ENCODE measurements around the gene MMP2. TPM values are rescaled to one million over a fixed set of nuclear protein-coding genes. Genes with fewer than 3 reads are reported as not detected.

Gene MMP2
- total RNA-seq: 5.4 TPM

DNA sequence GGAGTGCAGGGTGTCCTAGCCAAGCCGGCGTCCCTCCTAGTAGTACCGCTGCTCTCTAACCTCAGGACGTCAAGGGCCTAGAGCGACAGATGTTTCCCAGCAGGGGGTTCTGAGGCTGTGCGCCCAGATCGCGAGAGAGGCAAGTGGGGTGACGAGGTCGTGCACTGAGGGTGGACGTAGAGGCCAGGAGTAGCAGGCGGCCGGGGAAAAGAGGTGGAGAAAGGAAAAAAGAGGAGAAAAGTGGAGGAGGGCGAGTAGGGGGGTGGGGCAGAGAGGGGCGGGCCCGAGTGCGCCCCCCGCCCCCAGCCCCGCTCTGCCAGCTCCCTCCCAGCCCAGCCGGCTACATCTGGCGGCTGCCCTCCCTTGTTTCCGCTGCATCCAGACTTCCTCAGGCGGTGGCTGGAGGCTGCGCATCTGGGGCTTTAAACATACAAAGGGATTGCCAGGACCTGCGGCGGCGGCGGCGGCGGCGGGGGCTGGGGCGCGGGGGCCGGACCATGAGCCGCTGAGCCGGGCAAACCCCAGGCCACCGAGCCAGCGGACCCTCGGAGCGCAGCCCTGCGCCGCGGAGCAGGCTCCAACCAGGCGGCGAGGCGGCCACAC lies at the start of gene MMP2:
Gene MMP2 (plus strand): TSS at position 372 of the 603 bp plus-strand sequence. CDS start 282 bp downstream, outside the sequence.
- DNase-seq (ENCODE audit: low spot score): no peak
- peak; percentile 46 for ATAC-seq

GRCh38 chr16:55433030-55433429 lies 46.0 kb upstream of the MMP2 start:
- no peak for ATAC-seq

GRCh38 chr16:55433535-55433934 lies 45.5 kb upstream of the MMP2 start:
- ATAC-seq: no peak
- DNase-seq (ENCODE audit: low spot score): no peak

More at GRCh38 chr16:55433030-55433429, 46.0 kb upstream of the MMP2 start:
- no peak for DNase-seq (ENCODE audit: low spot score)

DNA sequence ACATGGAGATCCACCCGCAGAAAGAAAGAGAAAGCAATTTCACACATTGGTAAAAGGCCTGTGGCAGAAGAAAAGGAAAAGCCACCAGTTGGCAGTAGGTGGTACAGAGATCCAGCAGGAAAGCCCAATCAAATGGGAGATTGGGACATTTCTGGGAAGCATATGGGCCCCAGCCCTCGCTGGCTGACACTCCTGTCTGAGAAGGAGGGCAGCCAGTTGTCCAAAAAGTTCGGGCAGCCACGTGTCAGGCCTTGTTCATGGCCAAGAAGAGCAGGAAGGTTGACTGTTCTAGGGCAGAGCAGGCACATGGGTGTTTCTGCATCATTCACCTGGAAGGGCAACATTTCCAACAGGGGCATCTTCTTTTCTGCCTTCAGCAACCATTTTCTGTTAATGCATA lies 45.0 kb upstream of the MMP2 start:
- DNase-seq (ENCODE audit: low spot score): no peak
- ATAC-seq: no peak

DNA sequence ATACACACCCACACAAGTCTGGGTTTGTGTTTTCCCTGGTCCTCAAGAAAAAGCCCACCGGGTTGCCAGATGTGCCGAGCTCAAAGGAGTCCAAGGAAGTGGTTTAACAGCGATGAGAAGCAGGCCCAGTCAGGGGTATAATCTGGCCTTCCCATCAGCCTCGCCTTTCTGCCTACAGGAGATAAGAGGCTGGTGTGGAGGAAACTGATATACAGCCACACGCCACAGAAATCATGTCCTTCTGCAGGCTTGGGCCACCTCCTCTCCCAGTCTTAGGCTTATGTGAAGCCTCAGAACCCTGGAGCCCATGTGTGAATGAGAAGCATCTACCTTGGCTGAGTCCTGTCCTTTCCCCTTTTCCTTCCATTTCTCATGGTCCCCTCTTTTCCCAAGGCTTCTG lies 43.6 kb upstream of the MMP2 start:
- DNase-seq (ENCODE audit: low spot score): no peak
- no peak for ATAC-seq

GRCh38 chr16:55436587-55436986 lies 42.4 kb upstream of the MMP2 start:
- DNase-seq (ENCODE audit: low spot score): no peak
- ATAC-seq: no peak

GRCh38 chr16:55437625-55438024 lies 41.4 kb upstream of the MMP2 start:
- no peak for ATAC-seq
- DNase-seq (ENCODE audit: low spot score): no peak

DNA sequence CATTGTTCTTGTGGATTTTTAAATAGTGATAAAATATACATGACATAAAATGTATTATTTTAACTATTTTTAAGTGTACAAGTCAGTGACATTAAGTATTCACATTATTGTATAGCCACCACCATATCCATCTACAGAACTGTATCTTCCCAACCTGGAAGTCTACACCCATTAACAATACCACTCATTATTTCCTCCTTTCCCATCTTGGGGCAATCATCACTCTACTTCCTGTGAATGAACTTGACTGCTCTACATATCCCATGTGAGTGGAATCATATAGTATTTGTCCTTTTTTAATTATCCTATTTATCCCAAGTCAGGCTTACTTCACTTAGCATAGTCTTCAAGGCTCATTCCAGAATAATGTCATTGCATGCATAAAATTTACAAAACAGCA lies 40.7 kb upstream of the MMP2 start:
- DNase-seq (ENCODE audit: low spot score) (no peak), ATAC-seq (no peak)

DNA sequence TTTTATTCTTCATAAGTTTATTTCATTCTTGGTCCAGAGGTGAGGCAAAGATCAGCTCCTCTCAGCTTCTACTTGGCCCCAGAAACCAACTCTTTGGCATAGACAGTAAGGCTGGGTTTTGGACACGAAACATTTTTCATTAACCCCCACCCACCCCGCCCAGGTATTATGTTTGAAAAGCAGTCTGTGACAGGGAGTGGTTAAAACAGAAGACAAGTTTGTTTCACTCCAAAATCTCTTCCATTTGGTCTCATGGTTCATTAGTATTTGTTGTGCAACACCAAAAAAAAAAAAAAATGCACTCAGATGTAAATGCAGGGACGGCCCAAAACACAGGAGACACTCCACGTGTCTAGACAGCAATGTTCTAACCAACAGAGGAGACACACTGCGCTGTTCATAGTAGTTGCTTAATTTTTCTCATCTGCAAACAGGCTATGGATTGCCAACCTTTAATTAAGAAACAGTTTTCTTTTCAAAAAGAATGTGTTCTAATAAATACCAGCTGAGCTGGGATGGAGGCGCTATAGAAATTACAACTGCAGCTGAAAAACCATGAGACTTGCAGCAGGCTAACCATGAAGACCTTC lies 39.8 kb upstream of the MMP2 start:
- ATAC-seq (no peak), DNase-seq (ENCODE audit: low spot score) (no peak)

DNA sequence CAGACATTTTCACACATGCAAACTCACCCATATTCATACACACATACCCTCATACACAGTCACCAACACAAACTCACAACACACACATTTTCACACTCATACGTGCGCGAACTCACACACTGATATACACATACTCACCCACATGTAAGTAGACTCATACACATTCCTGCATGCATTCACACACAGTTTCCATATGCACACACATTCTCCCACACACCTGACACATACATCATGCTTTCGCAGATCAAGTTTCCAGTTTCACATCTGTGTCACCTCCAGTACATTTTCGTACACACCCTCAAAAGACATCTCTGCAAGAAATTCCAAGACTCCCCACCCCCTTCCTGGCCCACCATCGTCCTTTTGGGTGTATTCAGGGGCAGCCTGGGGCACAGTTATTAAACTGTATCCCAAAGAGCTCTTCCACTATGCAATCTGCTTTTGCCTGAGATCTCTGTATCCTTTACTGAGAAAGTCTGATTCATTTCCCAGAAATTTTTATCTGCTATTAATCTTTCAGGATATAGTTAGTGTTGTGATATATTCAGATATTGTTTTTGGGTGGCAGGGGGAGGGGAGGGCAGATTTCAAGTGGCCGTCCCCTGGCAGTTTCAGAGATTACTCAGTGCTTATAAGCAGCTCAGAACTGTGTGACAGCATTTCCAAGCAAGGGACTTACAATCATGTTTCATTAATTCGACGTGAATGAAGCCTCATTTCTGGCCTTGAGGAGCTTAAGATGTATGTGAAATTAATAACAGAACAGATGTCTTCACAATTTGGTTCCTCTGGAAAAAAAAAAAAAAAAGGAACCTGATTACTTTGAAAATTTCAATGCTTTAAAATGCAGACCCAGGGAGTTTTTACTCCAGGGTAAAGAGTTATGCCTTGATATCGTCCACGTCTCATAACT lies 35.3 kb upstream of the MMP2 start:
- no peak for ATAC-seq
- no peak for DNase-seq (ENCODE audit: low spot score)

- DNase-seq (ENCODE audit: low spot score) (no peak), ATAC-seq (peak; percentile 60)
These were observed 34.1 kb upstream of the MMP2 start for GRCh38 chr16:55444754-55445485.

DNA sequence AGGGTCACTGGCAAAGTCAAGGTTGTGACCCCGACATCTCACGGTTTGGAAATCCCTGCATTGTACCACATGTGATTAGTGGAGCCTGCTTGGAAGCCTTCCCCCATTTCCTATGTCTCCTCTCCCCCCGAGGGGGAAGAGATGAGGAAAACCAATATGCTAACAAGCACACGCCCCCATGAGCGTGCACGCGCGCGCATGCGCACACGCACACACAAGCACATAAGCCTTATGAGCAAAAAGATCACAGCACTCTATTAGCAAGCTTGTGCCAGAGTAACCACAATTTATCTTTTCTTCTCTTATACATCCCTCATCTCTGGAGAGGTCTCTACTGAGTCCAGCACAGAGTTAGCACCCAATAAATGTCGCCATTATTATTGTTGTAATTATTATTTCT lies 31.8 kb upstream of the MMP2 start:
- no peak for ATAC-seq
- no peak for DNase-seq (ENCODE audit: low spot score)

GRCh38 chr16:55452996-55453395 lies 26.0 kb upstream of the MMP2 start:
- DNase-seq (ENCODE audit: low spot score): no peak

DNA sequence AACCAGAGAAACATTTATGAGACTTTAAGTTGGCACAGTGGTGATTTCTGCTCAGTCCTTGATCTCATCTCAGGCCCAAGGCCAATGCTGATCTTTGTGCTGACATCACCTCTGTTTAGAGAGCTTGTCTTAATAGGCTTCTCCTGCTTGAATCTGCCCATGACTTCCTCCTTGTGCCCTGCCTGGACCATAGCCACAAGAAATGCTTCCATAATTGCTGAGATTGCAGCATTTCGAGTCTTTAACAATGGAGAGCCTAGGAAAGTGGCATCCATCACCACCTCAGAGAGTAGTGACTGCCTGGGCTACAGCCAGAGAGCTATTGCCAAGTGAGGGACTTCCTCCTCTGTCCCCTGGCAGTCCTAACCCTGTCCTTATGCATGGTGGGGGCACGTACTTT lies 25.1 kb upstream of the MMP2 start:
- no peak for ATAC-seq
- no peak for DNase-seq (ENCODE audit: low spot score)

More at GRCh38 chr16:55452996-55453395, 26.0 kb upstream of the MMP2 start:
- no peak for ATAC-seq

DNA sequence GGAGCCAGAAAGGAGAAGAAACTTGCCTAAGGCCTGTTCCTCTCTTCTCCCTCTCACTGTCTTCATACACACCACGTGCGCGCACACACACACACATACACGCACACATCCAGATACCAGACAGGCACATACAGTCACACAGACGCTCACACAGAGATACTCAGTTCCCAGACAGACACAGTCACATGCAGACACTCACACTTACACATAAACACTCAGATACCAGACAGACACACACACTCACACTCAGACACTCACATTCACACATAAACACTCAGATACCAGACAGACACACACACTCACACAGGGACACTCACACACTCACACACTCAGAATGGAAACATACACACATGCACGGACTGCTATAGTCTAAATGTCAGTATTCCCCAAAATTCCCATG lies 24.1 kb upstream of the MMP2 start:
- no peak for DNase-seq (ENCODE audit: low spot score)
- ATAC-seq: no peak

- ATAC-seq (no peak), DNase-seq (ENCODE audit: low spot score) (no peak)
These were observed 16.8 kb upstream of the MMP2 start for GRCh38 chr16:55462241-55462640.

- ATAC-seq: no peak
- DNase-seq (ENCODE audit: low spot score): no peak
These were observed 14.6 kb upstream of the MMP2 start for GRCh38 chr16:55464375-55464774.

DNA sequence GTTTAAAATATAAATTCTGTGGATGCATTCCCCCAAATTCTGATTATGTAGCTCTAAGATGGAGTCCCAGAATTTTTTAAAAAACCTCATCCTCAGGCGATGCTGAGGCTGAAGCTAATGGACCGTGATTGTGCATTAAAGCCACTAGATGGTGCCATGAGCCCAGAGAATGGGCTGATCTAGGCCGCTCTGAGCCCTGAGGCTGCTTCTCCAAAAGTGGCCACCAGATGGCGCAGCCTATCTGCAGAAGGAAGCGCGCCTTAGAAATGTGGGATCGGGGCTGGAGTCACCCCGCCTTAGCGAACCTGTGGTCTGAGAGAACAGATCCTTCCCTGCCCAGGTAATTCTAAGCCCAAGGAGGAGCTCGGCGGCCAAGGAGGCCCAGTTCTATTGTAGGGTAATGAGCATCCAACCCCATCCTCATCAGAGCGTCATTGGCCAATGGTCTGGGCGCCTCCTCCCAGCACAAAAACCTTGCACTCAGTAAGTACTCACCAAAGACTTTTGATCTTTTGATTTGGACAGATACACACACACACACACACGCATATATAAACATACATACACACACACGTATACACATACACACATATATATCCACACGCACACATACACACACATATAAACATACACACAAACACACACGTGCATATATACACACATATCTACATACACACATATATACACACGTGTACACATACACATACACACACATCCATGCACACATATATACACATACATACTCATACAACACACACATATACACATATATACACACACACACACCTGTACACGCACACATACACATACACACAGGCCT lies 13.7 kb upstream of the MMP2 start:
- peak; percentile 83 for DNase-seq (ENCODE audit: low spot score)
- peak; percentile 100 for ATAC-seq

- ATAC-seq (no peak), DNase-seq (ENCODE audit: low spot score) (no peak)
These were observed 12.8 kb upstream of the MMP2 start for GRCh38 chr16:55466209-55466608.

DNA sequence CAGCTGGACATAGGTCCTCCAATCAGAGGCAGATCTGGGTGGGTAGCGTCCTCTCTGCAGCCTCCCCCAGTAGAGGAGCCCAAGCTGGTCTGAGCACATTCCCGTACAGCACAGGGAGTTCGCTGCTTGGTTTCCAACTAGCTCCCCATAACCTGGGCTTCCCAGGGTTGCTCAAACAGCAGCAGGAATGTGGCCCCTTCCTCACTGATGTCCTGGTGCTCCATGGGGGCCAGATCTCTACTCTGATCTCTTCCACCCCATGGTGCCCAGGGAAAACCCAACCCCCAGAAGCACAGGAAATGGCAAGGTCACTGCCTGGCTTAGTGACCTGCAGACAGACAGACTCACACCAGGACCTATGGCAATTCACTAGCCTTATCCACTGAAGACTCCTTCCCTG lies 11.1 kb upstream of the MMP2 start:
- DNase-seq (ENCODE audit: low spot score): no peak
- no peak for ATAC-seq
